ENCODE measurements around the gene BCAR3.

The BCAR3 gene

DNA sequence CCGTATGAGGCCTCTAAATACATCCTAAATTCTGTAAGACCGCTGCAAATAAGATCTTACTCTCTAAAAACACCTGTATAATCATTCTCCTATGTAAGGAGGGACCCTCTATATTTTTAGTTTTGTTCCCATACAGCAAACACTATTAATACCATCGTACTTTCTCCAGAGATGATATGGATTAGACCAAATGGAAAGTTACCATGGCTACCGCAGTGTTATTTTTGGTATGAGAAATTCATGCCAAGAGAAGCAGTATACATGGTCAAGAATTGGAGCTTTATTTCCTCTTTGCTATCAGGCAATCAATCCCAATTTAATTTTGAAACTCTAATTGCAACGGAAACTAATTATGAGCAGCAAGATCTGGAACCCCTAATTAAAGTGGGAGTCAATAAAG lies 70.0 kb downstream of the BCAR3 start:
- no peak overlapping the region for H3K27ac ChIP-seq
- H3K9me3 ChIP-seq (ENCODE audit: control insufficient read depth, low read length), result no peaks in the 10 kb centered on the region
- no peak overlapping the region for H3K4me3 ChIP-seq (ENCODE audit: low read depth, low read length)
- no peaks in the 10 kb centered on the region for H3K4me1 ChIP-seq
- H3K79me2 ChIP-seq, result no peaks in the 10 kb centered on the region
- H3K9ac ChIP-seq, result no peak overlapping the region
- H2AFZ ChIP-seq, result no peak overlapping the region
- no peak for TF ChIP-seq CTCF (IDR thresholded peaks at IDR 0.05)
- no peak overlapping the region for H3K4me2 ChIP-seq (ENCODE audit: low read length)
- H3K27me3 ChIP-seq (ENCODE audit: control insufficient read depth, insufficient read depth, low read length), result no peaks in the 10 kb centered on the region
- no peaks in the 10 kb centered on the region for H3K36me3 ChIP-seq (ENCODE audit: control insufficient read depth, insufficient read depth, low read length)

GRCh38 chr1:93609536-93609935 lies 72.1 kb downstream of the BCAR3 start:
- H2AFZ ChIP-seq, result no peak overlapping the region
- no peak for TF ChIP-seq CTCF (IDR thresholded peaks at IDR 0.05)
- no peak overlapping the region for H3K4me2 ChIP-seq (ENCODE audit: low read length)
- no peak overlapping the region for H3K4me3 ChIP-seq (ENCODE audit: low read depth, low read length)
- no peaks in the 10 kb centered on the region for H3K4me1 ChIP-seq
- H3K79me2 ChIP-seq, result no peaks in the 10 kb centered on the region
- H3K9me3 ChIP-seq (ENCODE audit: control insufficient read depth, low read length), result no peaks in the 10 kb centered on the region
- no peak overlapping the region for H3K27ac ChIP-seq
- no peak overlapping the region for H3K9ac ChIP-seq
- no peaks in the 10 kb centered on the region for H3K36me3 ChIP-seq (ENCODE audit: control insufficient read depth, insufficient read depth, low read length)
- no peaks in the 10 kb centered on the region for H3K27me3 ChIP-seq (ENCODE audit: control insufficient read depth, insufficient read depth, low read length)

GRCh38 chr1:93608187-93609109 lies 73.2 kb downstream of the BCAR3 start:
- Histone ChIP-seq H3K27ac (no peak overlapping the region), H3K79me2 (no peaks in the 10 kb centered on the region), H3K27me3 (ENCODE audit: control insufficient read depth, insufficient read depth, low read length) (no peaks in the 10 kb centered on the region), H3K4me3 (ENCODE audit: low read depth, low read length) (no peak overlapping the region), H2AFZ (no peak overlapping the region), H3K4me2 (ENCODE audit: low read length) (no peak overlapping the region), H3K36me3 (ENCODE audit: control insufficient read depth, insufficient read depth, low read length) (no peaks in the 10 kb centered on the region), H3K9me3 (ENCODE audit: control insufficient read depth, low read length) (no peaks in the 10 kb centered on the region), H3K9ac (no peak overlapping the region), H3K4me1 (no peaks in the 10 kb centered on the region)
- TF ChIP-seq CTCF (IDR thresholded peaks at IDR 0.05), result no peak

DNA sequence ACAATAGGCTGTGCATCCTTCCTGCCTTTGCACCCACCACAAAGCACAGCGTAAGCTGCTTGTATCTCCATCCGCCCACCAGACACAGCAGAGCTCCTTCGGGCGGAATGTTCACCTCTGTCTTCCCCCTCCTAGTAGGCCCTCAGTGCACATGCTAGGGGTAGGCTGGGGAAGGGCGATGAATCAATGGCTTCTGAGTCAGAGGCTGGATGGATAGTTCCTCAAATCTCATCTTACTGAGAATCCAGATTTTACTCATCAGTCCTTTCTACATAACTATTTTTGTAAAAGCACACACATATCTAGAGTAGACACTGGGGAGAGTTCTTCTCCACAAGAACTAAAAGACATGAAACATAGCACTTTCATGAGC lies 73.8 kb downstream of the BCAR3 start:
- no peak overlapping the region for H3K4me3 ChIP-seq (ENCODE audit: low read depth, low read length)
- H3K4me1 ChIP-seq, result no peaks in the 10 kb centered on the region
- no peaks in the 10 kb centered on the region for H3K36me3 ChIP-seq (ENCODE audit: control insufficient read depth, insufficient read depth, low read length)
- no peaks in the 10 kb centered on the region for H3K27me3 ChIP-seq (ENCODE audit: control insufficient read depth, insufficient read depth, low read length)
- no peak overlapping the region for H3K27ac ChIP-seq
- TF ChIP-seq CTCF (IDR thresholded peaks at IDR 0.05), result no peak
- no peaks in the 10 kb centered on the region for H3K9me3 ChIP-seq (ENCODE audit: control insufficient read depth, low read length)
- H2AFZ ChIP-seq, result no peak overlapping the region
- no peaks in the 10 kb centered on the region for H3K79me2 ChIP-seq
- no peak overlapping the region for H3K9ac ChIP-seq
- H3K4me2 ChIP-seq (ENCODE audit: low read length), result no peak overlapping the region
